B cell (primary cell): ENCODE results near the gene CHCHD2.

Experiments
- CTCF ChIP-seq: fragments of 200-600 bp; IDR thresholded peaks from one replicate; pipeline ENCODE4 v1.8.0; 2022; ENCODE audit warnings: antibody characterized with exemption, mild to moderate bottlenecking
- EZH2 ChIP-seq: IDR thresholded peaks from 2 replicates; pipeline ENCODE4 v1.6.1; 2012; ENCODE audit warnings: borderline replicate concordance, low read depth, mild to moderate bottlenecking, moderate library complexity, low read length; ENCODE audit not compliant: insufficient read depth, poor library complexity, severe bottlenecking

DNA sequence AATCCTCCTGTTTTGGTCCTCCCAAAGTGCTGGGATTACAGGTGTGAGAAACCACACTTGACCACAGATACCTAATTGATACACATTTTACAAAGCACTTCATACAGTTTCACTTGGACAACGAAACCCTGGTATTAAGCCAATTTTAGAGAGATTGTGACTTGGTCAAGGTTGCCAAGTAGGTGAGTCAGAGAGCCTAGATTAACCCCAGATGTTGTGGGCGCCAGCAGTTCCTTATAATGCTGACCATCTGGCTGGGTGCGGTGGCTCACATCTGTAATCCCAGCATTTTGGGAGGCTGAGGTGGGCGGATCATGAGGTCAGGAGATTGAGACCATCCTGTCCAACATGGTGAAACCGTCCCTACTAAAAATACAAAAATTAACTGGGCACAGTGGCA is 8.6 kb downstream of the CHCHD2 start:
- TF ChIP-seq CTCF (no peak), EZH2 (no peak)
